Measurements from ENCODE around the gene INSIG2. TPM values are rescaled to one million over a fixed set of nuclear protein-coding genes. Genes with fewer than 3 reads are reported as not detected.

Gene INSIG2
- total RNA-seq, 1 experiment from 2014 or later = 8.7 TPM

GRCh38 chr2:118146315-118147283 is 58.3 kb downstream of the INSIG2 start:
- H3K23me2 ChIP-seq (ENCODE audit: insufficient read length, low read depth, low read length, poor library complexity, severe bottlenecking) = no peaks in the 10 kb centered on the region

More at GRCh38 chr2:118146315-118147283, 58.3 kb downstream of the INSIG2 start:
- H2BK12ac ChIP-seq (ENCODE audit: insufficient read length, low read depth, low read length) = no peak overlapping the region
- no peak overlapping the region for H3K27ac ChIP-seq (ENCODE audit: insufficient read length, low read depth, low read length)
- no peak overlapping the region for H2AK5ac ChIP-seq (ENCODE audit: insufficient read length, low read length)
- H2BK120ac ChIP-seq (ENCODE audit: low read depth, low read length, poor library complexity, severe bottlenecking) = no peak overlapping the region
- no peak overlapping the region for H2BK5ac ChIP-seq (ENCODE audit: insufficient read length, low read length)
- H4K5ac ChIP-seq (ENCODE audit: insufficient read length, low read depth, low read length) = no peak overlapping the region
- H3K4ac ChIP-seq (ENCODE audit: low read depth, low read length) = no peak overlapping the region
- no peak overlapping the region for H3T11ph ChIP-seq (ENCODE audit: low read length)
- TF ChIP-seq CTCF (conservative IDR thresholded peaks at IDR 0.05) = no peak
- no peak for DNase-seq
- WGBS (ENCODE audit: extremely low coverage, insufficient read length, low lambda C conversion rate) = no CpG with 5 or more reads among the region's 11 CpGs
- no peak overlapping the region for H2AFZ ChIP-seq (ENCODE audit: low read length)
- no peaks in the 10 kb centered on the region for H3K4me1 ChIP-seq (ENCODE audit: insufficient read depth, low read length)
- H3K79me1 ChIP-seq (ENCODE audit: insufficient read depth, low read depth, low read length, poor library complexity, severe bottlenecking) = no peaks in the 10 kb centered on the region
- no peak overlapping the region for H4K8ac ChIP-seq (replicated peaks; ENCODE audit: insufficient read length, low read depth, low read length)
- H4K20me1 ChIP-seq (ENCODE audit: control insufficient read depth, insufficient read depth, insufficient read length) = no peaks in the 10 kb centered on the region
- H3K56ac ChIP-seq (ENCODE audit: insufficient read length, low read depth, low read length) = no peak overlapping the region
- H3K4me1 Mint-ChIP-seq = peaks cover 0 to 5% of the 10 kb centered on the region in 2 experiments; a peak in 1 of 4 replicates
- H2BK15ac ChIP-seq (ENCODE audit: low read depth, low read length) = no peak overlapping the region
- H3K9me3 Mint-ChIP-seq = peaks cover 2 to 9% of the 10 kb centered on the region in 2 experiments; a peak in 2 of 5 replicates
- peaks cover 9% of the 10 kb centered on the region for H3K27me3 Mint-ChIP-seq (ENCODE audit: low read depth)
- H3K4me3 Mint-ChIP-seq = no peak overlapping the region
- no peaks in the 10 kb centered on the region for H3K79me2 ChIP-seq (ENCODE audit: insufficient read depth, low read length)
- no peak overlapping the region for H3K23ac ChIP-seq (ENCODE audit: insufficient read length, low read depth, low read length)
- peaks cover 4 to 6% (median 5%) of the 10 kb centered on the region in 3 experiments; a peak in 4 of 7 replicates for H3K36me3 Mint-ChIP-seq (ENCODE audit: insufficient read depth in 1 of 3, low read depth in 3 of 3)
- H3K18ac ChIP-seq (ENCODE audit: insufficient read length, low read depth, low read length) = no peak overlapping the region
- no peaks in the 10 kb centered on the region for H3K9me3 ChIP-seq (ENCODE audit: control insufficient read depth, low read depth, low read length)
- no peak overlapping the region for H3K14ac ChIP-seq (ENCODE audit: insufficient read depth, low read length)
- no peaks in the 10 kb centered on the region for H3K27me3 ChIP-seq (ENCODE audit: insufficient read depth, low read length)
- no peak overlapping the region for H2BK20ac ChIP-seq (ENCODE audit: low read depth, low read length, poor library complexity, severe bottlenecking)
- H4K91ac ChIP-seq (ENCODE audit: insufficient read length, low read depth, low read length) = no peak overlapping the region
- no peak overlapping the region for H3K4me2 ChIP-seq (ENCODE audit: insufficient read depth, insufficient read length, low read length)
- peak overlapping the region in 1 of 3 experiments; percentile 40; a peak in 1 of 7 replicates for H3K27ac Mint-ChIP-seq
- H3K9ac ChIP-seq (ENCODE audit: extremely low read depth, insufficient read length, low read length) = no peak overlapping the region

Data from H9 (cell line).